Heart left ventricle (tissue), 13 donors: ENCODE measurements around the gene ZMAT5.

Experiments
- POLR2A ChIP-seq, 2 donors: fragments of 450-650 bp; IDR thresholded peaks; one replicate each; pipeline ENCODE4 v1.6.1; 2017; ENCODE audit warnings: antibody characterized with exemption in 2 of 2, mild to moderate bottlenecking in 2 of 2, moderate library complexity in 2 of 2
- TF ChIP-seq, protein P1 (sequence below), 12 donors: fragments of 200-600 bp; sonication (generic) in 4 of 12; IDR thresholded peaks; one replicate each; pipeline versions ENCODE4 v1.5.0 to v1.8.0; 2018 to 2022; ENCODE audit warnings: antibody characterized with exemption in 12 of 12, mild to moderate bottlenecking in 5 of 12
- donor health status: ischemic (EF 13 %, LVEDD 7.1; RV severe dilation, severe dysfunction).
- donor health status: DM: no; HTN: yes; CAD: no.
- donor health status: DM: no; HTN: no; CAD: no.
- donor health status: ischemic (EF 25% LVEDD 6.9; RV normal size, moderate dysfunction).
- donor health status: ischemic (EF 25% LVEDD 5.7; RV mildly dilated, moderate dysfunction).
- donor health status: ischemic (EF 35%, LVEDD 5.7; RV mildly dilated, moderate dysfunction).
- donor health status: nonischemic (EF 11% LVEDD 7.7; RV severe dilation, severe dysfunction).
- donor health status: DM: yes; HTN: yes; CAD: no.
- donor health status: PGD.
- donor health status: ischemic (EF 29% LVEDD 5.4; RV normal size, mild dysfunction).
- donor health status: nonischemic (EF 23%, LVEDD 6.1; RV moderate dilation, normal function).

GRCh38 chr22:29797351-29797750, 30.5 kb upstream of the ZMAT5 start:
- TF ChIP-seq, protein P1, sequence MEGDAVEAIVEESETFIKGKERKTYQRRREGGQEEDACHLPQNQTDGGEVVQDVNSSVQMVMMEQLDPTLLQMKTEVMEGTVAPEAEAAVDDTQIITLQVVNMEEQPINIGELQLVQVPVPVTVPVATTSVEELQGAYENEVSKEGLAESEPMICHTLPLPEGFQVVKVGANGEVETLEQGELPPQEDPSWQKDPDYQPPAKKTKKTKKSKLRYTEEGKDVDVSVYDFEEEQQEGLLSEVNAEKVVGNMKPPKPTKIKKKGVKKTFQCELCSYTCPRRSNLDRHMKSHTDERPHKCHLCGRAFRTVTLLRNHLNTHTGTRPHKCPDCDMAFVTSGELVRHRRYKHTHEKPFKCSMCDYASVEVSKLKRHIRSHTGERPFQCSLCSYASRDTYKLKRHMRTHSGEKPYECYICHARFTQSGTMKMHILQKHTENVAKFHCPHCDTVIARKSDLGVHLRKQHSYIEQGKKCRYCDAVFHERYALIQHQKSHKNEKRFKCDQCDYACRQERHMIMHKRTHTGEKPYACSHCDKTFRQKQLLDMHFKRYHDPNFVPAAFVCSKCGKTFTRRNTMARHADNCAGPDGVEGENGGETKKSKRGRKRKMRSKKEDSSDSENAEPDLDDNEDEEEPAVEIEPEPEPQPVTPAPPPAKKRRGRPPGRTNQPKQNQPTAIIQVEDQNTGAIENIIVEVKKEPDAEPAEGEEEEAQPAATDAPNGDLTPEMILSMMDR (IDR thresholded peaks at IDR 0.05), result no peak
- no peak for TF ChIP-seq POLR2A (IDR thresholded peaks at IDR 0.05)
